HG03439 (cell line): ENCODE measurements around the gene FBLIM1.

ENCODE experiments used
- ATAC-seq: cut with Tn5 transposase; IDR thresholded peaks from one replicate; pipeline ENCODE4 v1.9.1; 2021; ENCODE audit warnings: mild to moderate bottlenecking, moderate library complexity; ENCODE audit not compliant: unreplicated experiment

FBLIM1 gene

GRCh38 chr1:15730423-15730822, 28.2 kb upstream of the FBLIM1 start:
- no peak for ATAC-seq

- ATAC-seq = no peak
Measured at GRCh38 chr1:15730936-15731335, 27.7 kb upstream of the FBLIM1 start.

- no peak for ATAC-seq
Measured at GRCh38 chr1:15731735-15732685, 26.6 kb upstream of the FBLIM1 start.

- no peak for ATAC-seq
Measured at GRCh38 chr1:15732686-15733081, 25.9 kb upstream of the FBLIM1 start.

GRCh38 chr1:15733218-15733725, 25.3 kb upstream of the FBLIM1 start:
- ATAC-seq = no peak

- no peak for ATAC-seq
Measured at GRCh38 chr1:15733726-15734226, 24.8 kb upstream of the FBLIM1 start.

- no peak for ATAC-seq
Measured at GRCh38 chr1:15734296-15734695, 24.3 kb upstream of the FBLIM1 start.

GRCh38 chr1:15734901-15735300, 23.7 kb upstream of the FBLIM1 start:
- no peak for ATAC-seq

- ATAC-seq = no peak
Measured at GRCh38 chr1:15735304-15736037, 23.1 kb upstream of the FBLIM1 start.

GRCh38 chr1:15736038-15736891, 22.3 kb upstream of the FBLIM1 start, which contains the start of gene SLC25A34:
TSS of gene SLC25A34 (plus strand) at chr1:15736258. CDS start at chr1:15736486, 228 bp downstream.
- no peak for ATAC-seq

GRCh38 chr1:15736892-15737261, 21.7 kb upstream of the FBLIM1 start:
- no peak for ATAC-seq

GRCh38 chr1:15737324-15738319, 21.0 kb upstream of the FBLIM1 start:
- no peak for ATAC-seq

GRCh38 chr1:15738416-15739113, 20.0 kb upstream of the FBLIM1 start:
- no peak for ATAC-seq

- no peak for ATAC-seq
Measured at GRCh38 chr1:15739259-15739658, 19.3 kb upstream of the FBLIM1 start.

GRCh38 chr1:15739745-15740144, 18.9 kb upstream of the FBLIM1 start:
- ATAC-seq = no peak

- no peak for ATAC-seq
Measured at GRCh38 chr1:15740924-15741850, 17.4 kb upstream of the FBLIM1 start.

- no peak for ATAC-seq
Measured at GRCh38 chr1:15742339-15742801, 16.2 kb upstream of the FBLIM1 start, which contains the start of gene TMEM82. TSS of gene TMEM82 (plus strand) at chr1:15742499. CDS start at chr1:15742560, 61 bp downstream.
